ENCODE measurements around the gene PPP1R2.

Gene PPP1R2

DNA sequence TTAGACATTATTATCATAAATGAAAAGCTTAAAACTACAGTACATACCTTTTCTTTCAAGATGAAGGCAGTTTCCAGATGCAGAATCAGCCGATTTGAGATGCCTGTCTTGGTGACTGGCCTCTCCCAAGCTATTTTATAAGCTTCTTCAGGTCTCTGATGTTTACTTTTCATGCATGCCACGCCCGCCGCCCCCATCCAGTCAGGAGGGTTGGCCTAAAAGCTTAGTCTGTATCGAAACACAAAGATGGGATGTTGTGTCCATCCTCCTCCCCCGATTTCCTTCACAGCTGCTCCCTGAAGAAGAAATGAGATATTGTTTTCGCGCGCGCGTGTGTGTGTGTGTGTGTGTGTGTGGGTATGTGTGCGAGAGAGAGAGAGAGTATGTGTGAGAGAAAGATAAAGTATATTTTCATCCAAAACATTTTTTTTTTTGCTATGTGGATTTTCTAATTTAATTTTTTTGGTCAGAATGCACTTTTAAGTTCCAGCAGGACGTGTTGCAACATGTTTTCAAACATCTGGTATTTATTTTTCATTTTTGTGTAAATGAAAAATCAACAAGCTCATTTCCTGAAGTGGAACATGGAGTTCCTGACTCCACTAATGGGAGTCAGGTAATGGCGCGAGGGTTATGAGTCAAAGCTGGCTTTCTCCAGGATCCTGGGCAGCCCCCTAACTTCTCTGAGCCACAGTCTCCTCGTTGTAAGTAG is 40.9 kb upstream of the PPP1R2 start, which contains the start of gene APOD:
TSS of gene APOD (minus strand) at position 110 of the 712 bp plus-strand sequence. CDS start 4,479 bp downstream, outside the sequence.
- Histone ChIP-seq H3K4me3 (replicated peaks; ENCODE audit: insufficient read depth, low read length) (no peak within 1 kb of the TSS), H3K27ac (replicated peaks) (no peak within 1 kb of the TSS), H3K27me3 (ENCODE audit: insufficient read depth, poor library complexity, severe bottlenecking) (peaks cover 22% of the 10 kb centered on the region)
- no peak for DNase-seq (ENCODE audit: low read depth in 1 of 2, low spot score in 1 of 2)
- TF ChIP-seq, protein P1, sequence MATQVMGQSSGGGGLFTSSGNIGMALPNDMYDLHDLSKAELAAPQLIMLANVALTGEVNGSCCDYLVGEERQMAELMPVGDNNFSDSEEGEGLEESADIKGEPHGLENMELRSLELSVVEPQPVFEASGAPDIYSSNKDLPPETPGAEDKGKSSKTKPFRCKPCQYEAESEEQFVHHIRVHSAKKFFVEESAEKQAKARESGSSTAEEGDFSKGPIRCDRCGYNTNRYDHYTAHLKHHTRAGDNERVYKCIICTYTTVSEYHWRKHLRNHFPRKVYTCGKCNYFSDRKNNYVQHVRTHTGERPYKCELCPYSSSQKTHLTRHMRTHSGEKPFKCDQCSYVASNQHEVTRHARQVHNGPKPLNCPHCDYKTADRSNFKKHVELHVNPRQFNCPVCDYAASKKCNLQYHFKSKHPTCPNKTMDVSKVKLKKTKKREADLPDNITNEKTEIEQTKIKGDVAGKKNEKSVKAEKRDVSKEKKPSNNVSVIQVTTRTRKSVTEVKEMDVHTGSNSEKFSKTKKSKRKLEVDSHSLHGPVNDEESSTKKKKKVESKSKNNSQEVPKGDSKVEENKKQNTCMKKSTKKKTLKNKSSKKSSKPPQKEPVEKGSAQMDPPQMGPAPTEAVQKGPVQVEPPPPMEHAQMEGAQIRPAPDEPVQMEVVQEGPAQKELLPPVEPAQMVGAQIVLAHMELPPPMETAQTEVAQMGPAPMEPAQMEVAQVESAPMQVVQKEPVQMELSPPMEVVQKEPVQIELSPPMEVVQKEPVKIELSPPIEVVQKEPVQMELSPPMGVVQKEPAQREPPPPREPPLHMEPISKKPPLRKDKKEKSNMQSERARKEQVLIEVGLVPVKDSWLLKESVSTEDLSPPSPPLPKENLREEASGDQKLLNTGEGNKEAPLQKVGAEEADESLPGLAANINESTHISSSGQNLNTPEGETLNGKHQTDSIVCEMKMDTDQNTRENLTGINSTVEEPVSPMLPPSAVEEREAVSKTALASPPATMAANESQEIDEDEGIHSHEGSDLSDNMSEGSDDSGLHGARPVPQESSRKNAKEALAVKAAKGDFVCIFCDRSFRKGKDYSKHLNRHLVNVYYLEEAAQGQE (IDR thresholded peaks at IDR 0.05; ENCODE audit: insufficient replicate concordance, low read depth) = no peak
- TF ChIP-seq POLR2AphosphoS5 (IDR thresholded peaks at IDR 0.05; ENCODE audit: low read depth) (no peak), GABPA (IDR thresholded peaks at IDR 0.05; ENCODE audit: low read depth) (no peak), SPI1 (IDR thresholded peaks at IDR 0.05; ENCODE audit: borderline replicate concordance, low read depth) (no peak)
- TF ChIP-seq, protein P2, sequence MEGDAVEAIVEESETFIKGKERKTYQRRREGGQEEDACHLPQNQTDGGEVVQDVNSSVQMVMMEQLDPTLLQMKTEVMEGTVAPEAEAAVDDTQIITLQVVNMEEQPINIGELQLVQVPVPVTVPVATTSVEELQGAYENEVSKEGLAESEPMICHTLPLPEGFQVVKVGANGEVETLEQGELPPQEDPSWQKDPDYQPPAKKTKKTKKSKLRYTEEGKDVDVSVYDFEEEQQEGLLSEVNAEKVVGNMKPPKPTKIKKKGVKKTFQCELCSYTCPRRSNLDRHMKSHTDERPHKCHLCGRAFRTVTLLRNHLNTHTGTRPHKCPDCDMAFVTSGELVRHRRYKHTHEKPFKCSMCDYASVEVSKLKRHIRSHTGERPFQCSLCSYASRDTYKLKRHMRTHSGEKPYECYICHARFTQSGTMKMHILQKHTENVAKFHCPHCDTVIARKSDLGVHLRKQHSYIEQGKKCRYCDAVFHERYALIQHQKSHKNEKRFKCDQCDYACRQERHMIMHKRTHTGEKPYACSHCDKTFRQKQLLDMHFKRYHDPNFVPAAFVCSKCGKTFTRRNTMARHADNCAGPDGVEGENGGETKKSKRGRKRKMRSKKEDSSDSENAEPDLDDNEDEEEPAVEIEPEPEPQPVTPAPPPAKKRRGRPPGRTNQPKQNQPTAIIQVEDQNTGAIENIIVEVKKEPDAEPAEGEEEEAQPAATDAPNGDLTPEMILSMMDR (IDR thresholded peaks at IDR 0.05; ENCODE audit: insufficient read depth, low read length) = no peak

DNA sequence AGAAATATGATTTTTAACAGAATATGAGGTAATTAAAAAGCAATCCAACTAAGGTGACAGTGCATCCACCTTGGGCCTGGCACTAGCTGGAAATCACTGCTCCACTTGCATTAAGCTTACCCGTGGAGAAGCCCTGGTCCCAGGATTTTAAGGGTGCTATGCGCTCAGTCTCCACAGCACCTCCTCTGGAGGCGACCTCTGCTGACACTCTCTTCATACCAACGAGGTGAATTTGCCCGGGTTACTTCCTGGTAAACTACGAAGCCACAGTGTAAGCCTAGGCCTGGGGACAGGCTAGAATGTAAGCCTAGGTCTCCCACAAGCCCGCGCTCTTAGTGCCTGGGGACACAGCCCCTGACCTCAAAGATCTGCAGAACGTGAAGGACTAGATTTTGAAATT is 39.8 kb upstream of the PPP1R2 start:
- peaks cover 20% of the 10 kb centered on the region for H3K27me3 ChIP-seq (ENCODE audit: insufficient read depth, poor library complexity, severe bottlenecking)
- H3K4me3 ChIP-seq (replicated peaks; ENCODE audit: insufficient read depth, low read length) = no peak overlapping the region
- H3K27ac ChIP-seq (replicated peaks) = no peak overlapping the region
- DNase-seq (ENCODE audit: low read depth in 1 of 2, low spot score in 1 of 2) = no peak
- TF ChIP-seq POLR2AphosphoS5 (IDR thresholded peaks at IDR 0.05; ENCODE audit: low read depth) (no peak), GABPA (IDR thresholded peaks at IDR 0.05; ENCODE audit: low read depth) (no peak), SPI1 (IDR thresholded peaks at IDR 0.05; ENCODE audit: borderline replicate concordance, low read depth) (no peak)
- TF ChIP-seq, protein P2 (IDR thresholded peaks at IDR 0.05; ENCODE audit: insufficient read depth, low read length) = no peak
- TF ChIP-seq, protein P1 (IDR thresholded peaks at IDR 0.05; ENCODE audit: insufficient replicate concordance, low read depth) = no peak

DNA sequence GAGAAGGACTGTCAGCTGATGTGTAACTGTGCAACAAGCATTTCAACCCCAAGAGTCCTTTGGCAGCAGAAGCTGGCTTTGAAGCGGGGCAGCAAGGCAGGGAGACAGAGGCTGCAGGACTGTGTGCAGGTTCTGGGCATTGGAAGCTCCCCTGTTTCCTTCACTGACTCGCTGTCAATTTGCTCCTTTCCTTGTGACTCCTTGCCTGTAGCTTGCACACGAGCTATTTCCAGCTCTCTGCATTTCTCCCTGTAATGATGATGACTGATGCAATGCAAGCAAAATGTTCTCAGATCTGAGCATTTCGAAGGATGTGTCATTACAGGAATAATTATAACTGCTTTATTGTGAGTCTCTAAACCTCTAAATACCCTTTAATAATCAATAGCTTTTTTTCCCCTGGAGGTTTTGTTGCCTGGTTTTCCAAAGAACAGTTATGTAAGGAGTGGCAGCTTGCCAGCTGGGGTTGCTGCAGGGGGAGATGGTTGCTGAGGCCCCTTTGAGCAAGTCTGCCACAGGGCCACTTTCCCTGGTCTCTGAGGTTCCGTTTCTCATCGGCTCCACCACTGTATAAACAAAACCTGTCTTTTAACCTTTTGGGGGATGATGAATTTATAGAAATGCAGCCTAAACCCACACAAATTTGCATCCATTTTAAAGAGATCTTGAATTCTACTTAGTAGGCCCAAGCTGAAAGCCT is 37.8 kb upstream of the PPP1R2 start:
- peaks cover 27% of the 10 kb centered on the region for H3K27me3 ChIP-seq (ENCODE audit: insufficient read depth, poor library complexity, severe bottlenecking)
- DNase-seq (ENCODE audit: low read depth in 1 of 2, low spot score in 1 of 2) = no peak
- H3K4me3 ChIP-seq (replicated peaks; ENCODE audit: insufficient read depth, low read length) = no peak overlapping the region
- TF ChIP-seq SPI1 (IDR thresholded peaks at IDR 0.05; ENCODE audit: borderline replicate concordance, low read depth) (no peak), POLR2AphosphoS5 (IDR thresholded peaks at IDR 0.05; ENCODE audit: low read depth) (no peak), GABPA (IDR thresholded peaks at IDR 0.05; ENCODE audit: low read depth) (no peak)
- TF ChIP-seq, protein P2 (IDR thresholded peaks at IDR 0.05; ENCODE audit: insufficient read depth, low read length) = no peak
- TF ChIP-seq, protein P1 (IDR thresholded peaks at IDR 0.05; ENCODE audit: insufficient replicate concordance, low read depth) = no peak
- no peak overlapping the region for H3K27ac ChIP-seq (replicated peaks)

All from HL-60 (cell line).